ENCODE measurements around the gene INTS13. TPM values are rescaled to one million over a fixed set of nuclear protein-coding genes. Genes with fewer than 3 reads are reported as not detected.

Gene INTS13
- polyA plus RNA-seq, 1 of the 3 experiments (the other 2 are of a cell fraction), result 7.2 TPM

DNA sequence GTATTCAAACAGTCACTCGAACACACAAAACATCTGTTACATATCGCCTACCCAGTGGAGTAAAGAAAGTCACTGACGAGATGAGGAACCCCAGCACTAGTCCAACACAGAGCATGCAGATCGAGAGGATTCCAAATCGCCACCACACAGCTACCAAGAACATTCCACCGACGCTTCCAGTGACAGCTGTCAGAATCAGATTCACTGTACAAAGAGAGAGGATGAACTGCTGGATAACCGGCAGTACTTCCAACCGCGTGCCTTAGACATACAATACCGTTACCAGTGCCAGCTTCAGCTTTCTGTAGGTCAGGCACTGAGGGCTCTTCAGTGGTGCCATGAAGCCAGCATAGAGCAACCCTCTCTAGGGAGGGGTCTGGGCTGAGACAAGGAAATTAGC is 42.0 kb upstream of the INTS13 start:
- Histone ChIP-seq H3K79me2 (ENCODE audit: insufficient read depth) (no peaks in the 10 kb centered on the region), H3K4me1 (ENCODE audit: control insufficient read depth in 1 of 2, insufficient read depth in 2 of 2, low read depth in 1 of 2, low read length in 1 of 2) (no peaks in the 10 kb centered on the region; a peak in 1 of 4 replicates), H3K4me2 (no peak overlapping the region), H3K9me3 (no peaks in the 10 kb centered on the region), H3F3A (replicated peaks; ENCODE audit: insufficient read depth) (peaks cover 3% of the 10 kb centered on the region), H4K20me1 (ENCODE audit: insufficient read depth) (0 out of 2 replicates have a peak, but pooled peaks cover 3% of the 10 kb centered on the region), H3K27ac (ENCODE audit: low read depth in 2 of 2, low read length in 1 of 2) (no peak overlapping the region), H3K27me3 (ENCODE audit: insufficient read depth) (no peaks in the 10 kb centered on the region), H3K9ac (no peak overlapping the region), H3K9me2 (no peaks in the 10 kb centered on the region), H3K4me3 (ENCODE audit: low read depth in 2 of 2, low read length in 1 of 2) (no peak overlapping the region), H2AFZ (ENCODE audit: low read depth) (no peak overlapping the region), H3K36me3 (replicated peaks in 1 of 2; ENCODE audit: control insufficient read depth in 1 of 2, insufficient read depth in 2 of 2, low read length in 1 of 2) (peaks cover 35 to 54% of the 10 kb centered on the region in 2 experiments)
- POLR2A ChIA-PET, result no interaction called here
- WGBS (ENCODE audit: low lambda C conversion rate), result 94% methylated on average over 11 of the region's 11 CpGs
- DNase-seq, result no peak
- CTCF ChIA-PET, result interaction anchor here (1.7 kb wide), 1 partner anchor 10 kb away, joined by 5 read pairs; no protein-coding TSS in a partner anchor
- TF ChIP-seq RCOR1 (IDR thresholded peaks at IDR 0.05; ENCODE audit: low read length), result no peak
- no peak for TF ChIP-seq RFX5 (IDR thresholded peaks at IDR 0.05; ENCODE audit: low read length)
- no peak for TF ChIP-seq IRF3 (IDR thresholded peaks at IDR 0.05; ENCODE audit: low read depth, low read length)
- TF ChIP-seq EZH2phosphoT487 (IDR thresholded peaks at IDR 0.05; ENCODE audit: borderline replicate concordance, low read depth), result no peak
- TF ChIP-seq REST (IDR thresholded peaks at IDR 0.05; ENCODE audit: low read depth, low read length), result no peak
- no peak for TF ChIP-seq SIN3A (IDR thresholded peaks at IDR 0.05; ENCODE audit: borderline replicate concordance, low read depth, low read length)
- TF ChIP-seq USF2 (IDR thresholded peaks at IDR 0.05; ENCODE audit: borderline replicate concordance, low read depth, low read length), result no peak
- TF ChIP-seq JUND (IDR thresholded peaks at IDR 0.05), result no peak
- TF ChIP-seq RAD21 (IDR thresholded peaks at IDR 0.05; ENCODE audit: low read length), result no peak
- TF ChIP-seq MXI1 (IDR thresholded peaks at IDR 0.05; ENCODE audit: low read depth, low read length), result no peak
- TF ChIP-seq TCF12 (IDR thresholded peaks at IDR 0.05), result no peak
- TF ChIP-seq YY1 (IDR thresholded peaks at IDR 0.05; ENCODE audit: low read depth), result no peak

All from SK-N-SH (cell line).